GM23338 (cell line): Measurements from ENCODE around the gene B3GALNT1.

Source experiments
- EZH2 ChIP-seq: fragments of 200-600 bp; sonication (generic); IDR thresholded peaks from one replicate; pipeline ENCODE4 v1.8.0; 2017; ENCODE audit warnings: antibody characterized with exemption, mild to moderate bottlenecking, low read depth; ENCODE audit not compliant: unreplicated experiment
- EZH2phosphoT487 ChIP-seq: fragments of 200-600 bp; sonication (generic); IDR thresholded peaks from one replicate; pipeline ENCODE4 v1.8.1; 2018; ENCODE audit warnings: antibody characterized with exemption; ENCODE audit not compliant: unreplicated experiment
- POLR2AphosphoS5 ChIP-seq: IDR thresholded peaks from 2 replicates; pipeline ENCODE4 v1.6.1; 2016; ENCODE audit warnings: antibody characterized with exemption, low read depth
- ZNF114 ChIP-seq: fragments of 250-450 bp; sonication (Bioruptor Pico); IDR thresholded peaks from 2 replicates; pipeline ENCODE4 v1.5.0; 2020; ENCODE audit warnings: mild to moderate bottlenecking, moderate library complexity
- TF ChIP-seq, protein P1 (sequence below), 2 experiments: fragments of 200-600 bp in 1 of 2; sonication (generic) in 1 of 2; conservative IDR thresholded peaks; 2 replicates each; pipeline versions ENCODE4 v1.5.1 to v1.6.1; 2016 to 2017; ENCODE audit warnings: antibody characterized with exemption in 2 of 2, low read depth in 2 of 2, mild to moderate bottlenecking in 2 of 2, moderate library complexity in 1 of 2
- TF ChIP-seq, protein P2 (sequence below): IDR thresholded peaks from one replicate; pipeline ENCODE4 v1.6.1; 2018; ENCODE audit warnings: antibody characterized with exemption; ENCODE audit not compliant: unreplicated experiment
- TF ChIP-seq, protein P3 (sequence below): fragments of 250-450 bp; sonication (Bioruptor Pico); IDR thresholded peaks from 2 replicates; pipeline ENCODE4 v1.5.0; 2020; ENCODE audit warnings: mild to moderate bottlenecking, moderate library complexity
- TF ChIP-seq, protein P4 (sequence below): IDR thresholded peaks from 2 replicates; pipeline ENCODE4 v1.6.1; 2016; ENCODE audit warnings: antibody characterized with exemption

DNA sequence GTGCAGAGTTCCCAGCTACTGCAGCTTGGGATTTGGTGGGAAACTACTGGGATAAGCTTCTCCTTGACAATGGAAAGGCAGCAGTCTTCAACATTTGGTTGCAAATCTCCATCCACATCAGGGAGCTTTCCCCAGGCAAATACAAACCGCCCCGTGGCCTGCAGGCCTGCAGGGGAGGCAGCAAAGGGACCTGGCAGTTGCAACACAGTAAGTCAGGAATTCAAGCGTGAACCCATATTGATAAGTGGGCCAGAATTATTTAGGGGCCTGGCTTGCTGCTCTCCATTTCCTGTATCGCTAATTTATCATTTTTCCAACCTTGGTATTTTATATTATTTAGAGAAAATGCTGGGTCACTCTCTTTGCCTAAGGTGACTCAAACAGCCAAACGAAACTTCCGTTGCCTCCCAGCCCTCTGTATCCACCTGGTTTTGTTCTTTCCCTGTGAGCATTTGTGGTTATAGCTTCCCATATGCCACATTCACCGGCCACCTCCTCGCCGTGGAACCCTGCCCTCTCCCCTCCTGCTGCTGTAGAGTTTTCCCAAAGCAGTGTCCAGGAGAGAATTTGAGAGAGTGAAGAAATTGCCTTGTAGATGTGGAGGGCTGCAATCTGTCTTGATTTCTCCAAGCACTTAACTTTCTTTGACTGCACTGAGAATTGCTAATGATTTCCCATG lies 34.8 kb downstream of the B3GALNT1 start:
- TF ChIP-seq, protein P1, sequence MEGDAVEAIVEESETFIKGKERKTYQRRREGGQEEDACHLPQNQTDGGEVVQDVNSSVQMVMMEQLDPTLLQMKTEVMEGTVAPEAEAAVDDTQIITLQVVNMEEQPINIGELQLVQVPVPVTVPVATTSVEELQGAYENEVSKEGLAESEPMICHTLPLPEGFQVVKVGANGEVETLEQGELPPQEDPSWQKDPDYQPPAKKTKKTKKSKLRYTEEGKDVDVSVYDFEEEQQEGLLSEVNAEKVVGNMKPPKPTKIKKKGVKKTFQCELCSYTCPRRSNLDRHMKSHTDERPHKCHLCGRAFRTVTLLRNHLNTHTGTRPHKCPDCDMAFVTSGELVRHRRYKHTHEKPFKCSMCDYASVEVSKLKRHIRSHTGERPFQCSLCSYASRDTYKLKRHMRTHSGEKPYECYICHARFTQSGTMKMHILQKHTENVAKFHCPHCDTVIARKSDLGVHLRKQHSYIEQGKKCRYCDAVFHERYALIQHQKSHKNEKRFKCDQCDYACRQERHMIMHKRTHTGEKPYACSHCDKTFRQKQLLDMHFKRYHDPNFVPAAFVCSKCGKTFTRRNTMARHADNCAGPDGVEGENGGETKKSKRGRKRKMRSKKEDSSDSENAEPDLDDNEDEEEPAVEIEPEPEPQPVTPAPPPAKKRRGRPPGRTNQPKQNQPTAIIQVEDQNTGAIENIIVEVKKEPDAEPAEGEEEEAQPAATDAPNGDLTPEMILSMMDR (conservative IDR thresholded peaks at IDR 0.05; ENCODE audit: low read depth in 2 of 2), result no peak
- TF ChIP-seq, protein P2, sequence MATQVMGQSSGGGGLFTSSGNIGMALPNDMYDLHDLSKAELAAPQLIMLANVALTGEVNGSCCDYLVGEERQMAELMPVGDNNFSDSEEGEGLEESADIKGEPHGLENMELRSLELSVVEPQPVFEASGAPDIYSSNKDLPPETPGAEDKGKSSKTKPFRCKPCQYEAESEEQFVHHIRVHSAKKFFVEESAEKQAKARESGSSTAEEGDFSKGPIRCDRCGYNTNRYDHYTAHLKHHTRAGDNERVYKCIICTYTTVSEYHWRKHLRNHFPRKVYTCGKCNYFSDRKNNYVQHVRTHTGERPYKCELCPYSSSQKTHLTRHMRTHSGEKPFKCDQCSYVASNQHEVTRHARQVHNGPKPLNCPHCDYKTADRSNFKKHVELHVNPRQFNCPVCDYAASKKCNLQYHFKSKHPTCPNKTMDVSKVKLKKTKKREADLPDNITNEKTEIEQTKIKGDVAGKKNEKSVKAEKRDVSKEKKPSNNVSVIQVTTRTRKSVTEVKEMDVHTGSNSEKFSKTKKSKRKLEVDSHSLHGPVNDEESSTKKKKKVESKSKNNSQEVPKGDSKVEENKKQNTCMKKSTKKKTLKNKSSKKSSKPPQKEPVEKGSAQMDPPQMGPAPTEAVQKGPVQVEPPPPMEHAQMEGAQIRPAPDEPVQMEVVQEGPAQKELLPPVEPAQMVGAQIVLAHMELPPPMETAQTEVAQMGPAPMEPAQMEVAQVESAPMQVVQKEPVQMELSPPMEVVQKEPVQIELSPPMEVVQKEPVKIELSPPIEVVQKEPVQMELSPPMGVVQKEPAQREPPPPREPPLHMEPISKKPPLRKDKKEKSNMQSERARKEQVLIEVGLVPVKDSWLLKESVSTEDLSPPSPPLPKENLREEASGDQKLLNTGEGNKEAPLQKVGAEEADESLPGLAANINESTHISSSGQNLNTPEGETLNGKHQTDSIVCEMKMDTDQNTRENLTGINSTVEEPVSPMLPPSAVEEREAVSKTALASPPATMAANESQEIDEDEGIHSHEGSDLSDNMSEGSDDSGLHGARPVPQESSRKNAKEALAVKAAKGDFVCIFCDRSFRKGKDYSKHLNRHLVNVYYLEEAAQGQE, result no peak
- no peak for TF ChIP-seq EZH2phosphoT487
- TF ChIP-seq ZNF114 (CRISPR knock-in tag), result no peak
- TF ChIP-seq EZH2, result no peak
- TF ChIP-seq, protein P3, sequence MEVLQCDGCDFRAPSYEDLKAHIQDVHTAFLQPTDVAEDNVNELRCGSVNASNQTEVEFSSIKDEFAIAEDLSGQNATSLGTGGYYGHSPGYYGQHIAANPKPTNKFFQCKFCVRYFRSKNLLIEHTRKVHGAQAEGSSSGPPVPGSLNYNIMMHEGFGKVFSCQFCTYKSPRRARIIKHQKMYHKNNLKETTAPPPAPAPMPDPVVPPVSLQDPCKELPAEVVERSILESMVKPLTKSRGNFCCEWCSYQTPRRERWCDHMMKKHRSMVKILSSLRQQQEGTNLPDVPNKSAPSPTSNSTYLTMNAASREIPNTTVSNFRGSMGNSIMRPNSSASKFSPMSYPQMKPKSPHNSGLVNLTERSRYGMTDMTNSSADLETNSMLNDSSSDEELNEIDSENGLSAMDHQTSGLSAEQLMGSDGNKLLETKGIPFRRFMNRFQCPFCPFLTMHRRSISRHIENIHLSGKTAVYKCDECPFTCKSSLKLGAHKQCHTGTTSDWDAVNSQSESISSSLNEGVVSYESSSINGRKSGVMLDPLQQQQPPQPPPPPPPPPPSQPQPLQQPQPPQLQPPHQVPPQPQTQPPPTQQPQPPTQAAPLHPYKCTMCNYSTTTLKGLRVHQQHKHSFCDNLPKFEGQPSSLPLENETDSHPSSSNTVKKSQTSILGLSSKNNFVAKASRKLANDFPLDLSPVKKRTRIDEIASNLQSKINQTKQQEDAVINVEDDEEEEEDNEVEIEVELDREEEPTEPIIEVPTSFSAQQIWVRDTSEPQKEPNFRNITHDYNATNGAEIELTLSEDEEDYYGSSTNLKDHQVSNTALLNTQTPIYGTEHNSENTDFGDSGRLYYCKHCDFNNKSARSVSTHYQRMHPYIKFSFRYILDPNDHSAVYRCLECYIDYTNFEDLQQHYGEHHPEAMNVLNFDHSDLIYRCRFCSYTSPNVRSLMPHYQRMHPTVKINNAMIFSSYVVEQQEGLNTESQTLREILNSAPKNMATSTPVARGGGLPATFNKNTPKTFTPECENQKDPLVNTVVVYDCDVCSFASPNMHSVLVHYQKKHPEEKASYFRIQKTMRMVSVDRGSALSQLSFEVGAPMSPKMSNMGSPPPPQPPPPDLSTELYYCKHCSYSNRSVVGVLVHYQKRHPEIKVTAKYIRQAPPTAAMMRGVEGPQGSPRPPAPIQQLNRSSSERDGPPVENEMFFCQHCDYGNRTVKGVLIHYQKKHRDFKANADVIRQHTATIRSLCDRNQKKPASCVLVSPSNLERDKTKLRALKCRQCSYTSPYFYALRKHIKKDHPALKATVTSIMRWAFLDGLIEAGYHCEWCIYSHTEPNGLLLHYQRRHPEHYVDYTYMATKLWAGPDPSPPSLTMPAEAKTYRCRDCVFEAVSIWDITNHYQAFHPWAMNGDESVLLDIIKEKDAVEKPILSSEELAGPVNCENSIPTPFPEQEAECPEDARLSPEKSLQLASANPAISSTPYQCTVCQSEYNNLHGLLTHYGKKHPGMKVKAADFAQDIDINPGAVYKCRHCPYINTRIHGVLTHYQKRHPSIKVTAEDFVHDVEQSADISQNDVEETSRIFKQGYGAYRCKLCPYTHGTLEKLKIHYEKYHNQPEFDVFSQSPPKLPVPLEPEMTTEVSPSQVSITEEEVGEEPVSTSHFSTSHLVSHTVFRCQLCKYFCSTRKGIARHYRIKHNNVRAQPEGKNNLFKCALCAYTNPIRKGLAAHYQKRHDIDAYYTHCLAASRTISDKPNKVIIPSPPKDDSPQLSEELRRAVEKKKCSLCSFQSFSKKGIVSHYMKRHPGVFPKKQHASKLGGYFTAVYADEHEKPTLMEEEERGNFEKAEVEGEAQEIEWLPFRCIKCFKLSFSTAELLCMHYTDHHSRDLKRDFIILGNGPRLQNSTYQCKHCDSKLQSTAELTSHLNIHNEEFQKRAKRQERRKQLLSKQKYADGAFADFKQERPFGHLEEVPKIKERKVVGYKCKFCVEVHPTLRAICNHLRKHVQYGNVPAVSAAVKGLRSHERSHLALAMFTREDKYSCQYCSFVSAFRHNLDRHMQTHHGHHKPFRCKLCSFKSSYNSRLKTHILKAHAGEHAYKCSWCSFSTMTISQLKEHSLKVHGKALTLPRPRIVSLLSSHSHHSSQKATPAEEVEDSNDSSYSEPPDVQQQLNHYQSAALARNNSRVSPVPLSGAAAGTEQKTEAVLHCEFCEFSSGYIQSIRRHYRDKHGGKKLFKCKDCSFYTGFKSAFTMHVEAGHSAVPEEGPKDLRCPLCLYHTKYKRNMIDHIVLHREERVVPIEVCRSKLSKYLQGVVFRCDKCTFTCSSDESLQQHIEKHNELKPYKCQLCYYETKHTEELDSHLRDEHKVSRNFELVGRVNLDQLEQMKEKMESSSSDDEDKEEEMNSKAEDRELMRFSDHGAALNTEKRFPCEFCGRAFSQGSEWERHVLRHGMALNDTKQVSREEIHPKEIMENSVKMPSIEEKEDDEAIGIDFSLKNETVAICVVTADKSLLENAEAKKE, result no peak
- TF ChIP-seq, protein P4, sequence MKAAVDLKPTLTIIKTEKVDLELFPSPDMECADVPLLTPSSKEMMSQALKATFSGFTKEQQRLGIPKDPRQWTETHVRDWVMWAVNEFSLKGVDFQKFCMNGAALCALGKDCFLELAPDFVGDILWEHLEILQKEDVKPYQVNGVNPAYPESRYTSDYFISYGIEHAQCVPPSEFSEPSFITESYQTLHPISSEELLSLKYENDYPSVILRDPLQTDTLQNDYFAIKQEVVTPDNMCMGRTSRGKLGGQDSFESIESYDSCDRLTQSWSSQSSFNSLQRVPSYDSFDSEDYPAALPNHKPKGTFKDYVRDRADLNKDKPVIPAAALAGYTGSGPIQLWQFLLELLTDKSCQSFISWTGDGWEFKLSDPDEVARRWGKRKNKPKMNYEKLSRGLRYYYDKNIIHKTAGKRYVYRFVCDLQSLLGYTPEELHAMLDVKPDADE, result no peak
- TF ChIP-seq POLR2AphosphoS5, result no peak
